ENCODE results near the gene NBEA.

The NBEA gene, protein sequence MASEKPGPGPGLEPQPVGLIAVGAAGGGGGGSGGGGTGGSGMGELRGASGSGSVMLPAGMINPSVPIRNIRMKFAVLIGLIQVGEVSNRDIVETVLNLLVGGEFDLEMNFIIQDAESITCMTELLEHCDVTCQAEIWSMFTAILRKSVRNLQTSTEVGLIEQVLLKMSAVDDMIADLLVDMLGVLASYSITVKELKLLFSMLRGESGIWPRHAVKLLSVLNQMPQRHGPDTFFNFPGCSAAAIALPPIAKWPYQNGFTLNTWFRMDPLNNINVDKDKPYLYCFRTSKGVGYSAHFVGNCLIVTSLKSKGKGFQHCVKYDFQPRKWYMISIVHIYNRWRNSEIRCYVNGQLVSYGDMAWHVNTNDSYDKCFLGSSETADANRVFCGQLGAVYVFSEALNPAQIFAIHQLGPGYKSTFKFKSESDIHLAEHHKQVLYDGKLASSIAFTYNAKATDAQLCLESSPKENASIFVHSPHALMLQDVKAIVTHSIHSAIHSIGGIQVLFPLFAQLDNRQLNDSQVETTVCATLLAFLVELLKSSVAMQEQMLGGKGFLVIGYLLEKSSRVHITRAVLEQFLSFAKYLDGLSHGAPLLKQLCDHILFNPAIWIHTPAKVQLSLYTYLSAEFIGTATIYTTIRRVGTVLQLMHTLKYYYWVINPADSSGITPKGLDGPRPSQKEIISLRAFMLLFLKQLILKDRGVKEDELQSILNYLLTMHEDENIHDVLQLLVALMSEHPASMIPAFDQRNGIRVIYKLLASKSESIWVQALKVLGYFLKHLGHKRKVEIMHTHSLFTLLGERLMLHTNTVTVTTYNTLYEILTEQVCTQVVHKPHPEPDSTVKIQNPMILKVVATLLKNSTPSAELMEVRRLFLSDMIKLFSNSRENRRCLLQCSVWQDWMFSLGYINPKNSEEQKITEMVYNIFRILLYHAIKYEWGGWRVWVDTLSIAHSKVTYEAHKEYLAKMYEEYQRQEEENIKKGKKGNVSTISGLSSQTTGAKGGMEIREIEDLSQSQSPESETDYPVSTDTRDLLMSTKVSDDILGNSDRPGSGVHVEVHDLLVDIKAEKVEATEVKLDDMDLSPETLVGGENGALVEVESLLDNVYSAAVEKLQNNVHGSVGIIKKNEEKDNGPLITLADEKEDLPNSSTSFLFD (N-terminal part only)

DNA sequence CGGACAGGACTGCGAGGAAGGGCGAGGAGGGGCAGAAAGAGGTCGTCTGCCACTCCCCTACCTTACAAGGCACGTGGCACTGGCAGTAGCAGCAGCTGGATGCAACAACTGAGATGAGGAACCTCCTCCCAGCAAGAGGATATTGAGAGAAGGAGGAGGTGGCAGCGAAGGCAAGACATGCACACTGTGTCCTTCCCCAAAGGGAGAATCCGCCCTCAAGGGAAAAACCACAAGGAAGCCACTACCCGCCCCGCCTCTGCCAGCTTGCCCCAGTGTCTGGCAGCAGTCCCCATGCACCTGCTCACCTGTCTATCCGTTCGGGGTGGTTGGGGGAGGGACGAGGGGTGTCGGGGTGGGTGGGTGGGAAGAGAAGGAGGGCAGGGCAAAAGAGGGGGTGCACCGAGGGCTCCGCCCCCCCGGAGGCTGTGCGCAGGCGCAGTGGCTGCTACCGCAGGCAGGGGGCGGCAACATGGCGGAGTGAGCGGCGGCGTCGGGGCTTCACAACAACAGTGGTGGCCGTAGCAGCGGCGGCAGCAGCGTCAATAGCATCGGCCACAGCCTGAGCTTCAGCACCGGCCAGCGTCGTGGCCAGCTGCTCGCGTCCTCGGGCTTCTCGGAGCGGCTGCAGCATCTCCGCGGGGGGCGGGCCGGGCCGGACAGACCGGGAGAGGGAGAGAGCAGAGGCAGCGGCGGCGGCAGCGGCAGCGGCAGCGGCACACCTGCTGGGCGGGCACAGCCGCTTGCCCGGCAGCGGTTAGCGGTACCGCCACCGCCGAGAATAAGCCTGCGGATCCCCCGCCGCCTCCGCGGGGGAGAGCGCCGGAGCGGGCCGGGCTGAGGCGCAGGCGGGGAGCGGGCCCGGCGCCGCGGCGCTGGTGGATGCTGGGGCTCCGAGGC lies at the start of gene NBEA:
Gene NBEA, plus strand, starts transcription at position 436 of the 897 bp plus-strand sequence. CDS start 551 bp downstream, outside the sequence.
- H3K9ac ChIP-seq (ENCODE audit: low read length) = peak within 1 kb of the TSS; percentile 52
- peaks cover 5% of the 10 kb centered on the region for H3K27me3 ChIP-seq (ENCODE audit: control insufficient read depth, insufficient read depth, low read length)
- no peak within 1 kb of the TSS for H3K27ac ChIP-seq (ENCODE audit: low read length)

DNA sequence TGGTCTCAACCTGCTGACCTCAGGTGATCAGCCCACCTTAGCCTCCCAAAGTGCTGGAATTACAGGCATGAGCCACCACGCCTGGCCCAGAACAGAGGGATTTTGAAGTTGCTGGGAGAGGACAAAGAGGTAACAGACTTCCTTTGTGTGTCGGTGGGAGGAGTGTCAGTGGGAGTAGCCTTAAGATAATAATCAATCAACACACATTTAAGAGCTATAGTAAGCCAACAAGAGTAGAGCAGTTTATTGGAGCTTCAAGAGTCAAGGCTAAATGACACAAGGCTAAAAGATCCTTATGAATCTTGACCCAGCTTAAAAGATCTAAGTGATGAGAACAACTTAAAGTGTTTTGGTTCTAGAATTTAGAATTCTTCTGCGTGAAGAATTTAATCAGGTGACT lies 47.3 kb upstream of the NBEA start:
- H3K27ac ChIP-seq (ENCODE audit: low read length) = no peak overlapping the region
- H3K36me3 ChIP-seq (ENCODE audit: control insufficient read depth, low read depth, low read length) = no peaks in the 10 kb centered on the region
- no peaks in the 10 kb centered on the region for H3K9me3 ChIP-seq (ENCODE audit: control insufficient read depth, low read depth, low read length)
- no peak overlapping the region for H3K4me3 ChIP-seq (ENCODE audit: low read length)
- H3K27me3 ChIP-seq (ENCODE audit: control insufficient read depth, insufficient read depth, low read length) = no peaks in the 10 kb centered on the region
- H3K4me1 ChIP-seq (ENCODE audit: control insufficient read depth, low read depth, low read length) = peaks cover 20% of the 10 kb centered on the region
- H3K9ac ChIP-seq (ENCODE audit: low read length) = no peak overlapping the region

More for the DNA sequence above, at the start of gene NBEA:
- H3K36me3 ChIP-seq (ENCODE audit: control insufficient read depth, low read depth, low read length) = no peaks in the 10 kb centered on the region
- peak within 1 kb of the TSS; percentile 94 for H3K4me3 ChIP-seq (ENCODE audit: low read length)
- no peaks in the 10 kb centered on the region for H3K9me3 ChIP-seq (ENCODE audit: control insufficient read depth, low read depth, low read length)
- peaks cover 44% of the 10 kb centered on the region for H3K4me1 ChIP-seq (ENCODE audit: control insufficient read depth, low read depth, low read length)

DNA sequence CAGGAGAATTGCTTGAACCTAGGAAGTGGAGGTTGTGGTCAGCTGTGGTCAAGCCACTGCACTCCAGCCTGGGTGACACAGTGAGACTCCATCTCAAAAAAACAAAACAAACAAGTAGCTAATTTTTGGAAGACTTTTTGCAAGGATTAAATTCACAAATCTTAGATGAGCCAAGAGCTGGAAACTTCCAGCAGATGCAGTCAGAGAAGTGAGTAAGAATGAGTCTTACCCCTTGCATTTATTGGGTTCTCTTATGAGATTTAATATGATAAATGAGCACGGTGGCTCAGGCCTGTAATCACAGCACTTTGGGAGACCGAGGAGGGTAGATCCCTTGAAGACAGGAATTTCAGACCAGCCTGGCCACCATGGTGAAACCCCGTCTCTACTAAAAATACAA lies 44.9 kb upstream of the NBEA start:
- no peak overlapping the region for H3K4me3 ChIP-seq (ENCODE audit: low read length)
- peaks cover 39% of the 10 kb centered on the region for H3K4me1 ChIP-seq (ENCODE audit: control insufficient read depth, low read depth, low read length)
- no peaks in the 10 kb centered on the region for H3K36me3 ChIP-seq (ENCODE audit: control insufficient read depth, low read depth, low read length)
- no peak overlapping the region for H3K27ac ChIP-seq (ENCODE audit: low read length)
- no peak overlapping the region for H3K9ac ChIP-seq (ENCODE audit: low read length)
- no peaks in the 10 kb centered on the region for H3K9me3 ChIP-seq (ENCODE audit: control insufficient read depth, low read depth, low read length)
- H3K27me3 ChIP-seq (ENCODE audit: control insufficient read depth, insufficient read depth, low read length) = no peaks in the 10 kb centered on the region

DNA sequence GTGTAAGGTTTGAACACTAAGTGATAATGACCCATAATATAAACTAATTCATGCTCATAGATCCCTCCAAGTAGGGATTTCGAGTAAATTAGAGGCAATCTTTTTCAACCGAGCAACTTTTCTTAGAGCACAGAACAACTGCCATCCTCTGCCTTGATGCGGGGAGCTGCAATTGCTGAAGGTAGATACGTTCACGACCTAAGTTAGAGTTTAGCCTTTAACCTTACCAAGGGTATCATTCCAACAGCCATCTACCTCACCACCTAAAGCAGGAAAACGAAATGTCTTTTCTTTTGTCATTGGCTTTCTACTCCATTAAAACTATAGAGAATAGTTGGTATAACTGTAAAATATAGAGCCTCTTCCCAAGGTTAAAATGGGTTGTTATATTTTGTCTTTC lies 42.2 kb upstream of the NBEA start:
- H3K36me3 ChIP-seq (ENCODE audit: control insufficient read depth, low read depth, low read length) = no peaks in the 10 kb centered on the region
- no peaks in the 10 kb centered on the region for H3K27me3 ChIP-seq (ENCODE audit: control insufficient read depth, insufficient read depth, low read length)
- H3K4me3 ChIP-seq (ENCODE audit: low read length) = peak overlapping the region; percentile 12
- peak overlapping the region; percentile 38 for H3K27ac ChIP-seq (ENCODE audit: low read length)
- no peaks in the 10 kb centered on the region for H3K9me3 ChIP-seq (ENCODE audit: control insufficient read depth, low read depth, low read length)
- peaks cover 49% of the 10 kb centered on the region for H3K4me1 ChIP-seq (ENCODE audit: control insufficient read depth, low read depth, low read length)
- H3K9ac ChIP-seq (ENCODE audit: low read length) = peak overlapping the region; percentile 34

DNA sequence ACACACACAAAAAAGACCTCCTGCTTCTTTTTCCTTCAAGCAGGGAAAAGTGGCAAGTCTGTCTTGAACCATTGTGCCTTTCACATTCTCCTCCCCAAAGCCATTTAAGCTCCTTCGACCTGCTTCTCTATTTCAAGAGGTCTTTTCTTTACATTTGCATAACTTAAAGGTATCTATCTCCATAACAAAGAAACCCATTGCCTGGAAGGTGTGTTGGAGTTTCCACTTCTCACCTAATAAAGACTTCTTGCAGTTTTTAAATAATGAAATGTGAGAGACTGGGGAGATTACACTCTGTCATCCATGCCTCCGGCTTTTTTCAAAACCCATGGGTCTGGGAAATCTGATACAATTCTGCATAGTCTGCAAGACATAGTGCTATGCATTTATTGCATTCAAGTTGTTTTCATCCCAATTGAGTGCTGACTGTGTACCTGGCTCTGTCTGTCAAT lies 41.8 kb upstream of the NBEA start:
- H3K4me3 ChIP-seq (ENCODE audit: low read length) = peak overlapping the region; percentile 18
- peak overlapping the region; percentile 73 for H3K27ac ChIP-seq (ENCODE audit: low read length)
- peaks cover 49% of the 10 kb centered on the region for H3K4me1 ChIP-seq (ENCODE audit: control insufficient read depth, low read depth, low read length)
- no peaks in the 10 kb centered on the region for H3K36me3 ChIP-seq (ENCODE audit: control insufficient read depth, low read depth, low read length)
- no peaks in the 10 kb centered on the region for H3K27me3 ChIP-seq (ENCODE audit: control insufficient read depth, insufficient read depth, low read length)
- peak overlapping the region; percentile 34 for H3K9ac ChIP-seq (ENCODE audit: low read length)
- H3K9me3 ChIP-seq (ENCODE audit: control insufficient read depth, low read depth, low read length) = no peaks in the 10 kb centered on the region

DNA sequence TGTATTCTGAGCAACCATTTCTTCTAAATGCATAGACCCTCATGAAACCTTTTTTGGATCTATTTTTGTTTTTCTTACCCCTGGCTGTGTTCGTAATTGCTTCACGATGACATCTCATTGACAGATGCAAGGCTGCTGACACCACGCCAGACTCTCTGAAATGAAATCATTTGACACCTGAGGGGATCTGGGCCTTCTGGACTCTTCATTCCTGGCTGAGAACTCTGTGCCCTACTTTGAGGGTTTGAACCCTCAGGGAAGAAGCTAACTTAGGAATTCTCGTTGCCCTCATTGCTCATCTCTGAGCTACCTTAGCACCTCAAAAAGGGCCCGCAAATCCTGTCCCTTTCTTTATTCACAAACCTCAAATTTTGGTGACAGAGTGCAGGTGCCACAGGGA lies 40.5 kb upstream of the NBEA start:
- Histone ChIP-seq H3K9me3 (ENCODE audit: control insufficient read depth, low read depth, low read length) (no peaks in the 10 kb centered on the region), H3K4me1 (ENCODE audit: control insufficient read depth, low read depth, low read length) (peaks cover 45% of the 10 kb centered on the region), H3K4me3 (ENCODE audit: low read length) (no peak overlapping the region), H3K36me3 (ENCODE audit: control insufficient read depth, low read depth, low read length) (no peaks in the 10 kb centered on the region), H3K27me3 (ENCODE audit: control insufficient read depth, insufficient read depth, low read length) (no peaks in the 10 kb centered on the region), H3K9ac (ENCODE audit: low read length) (no peak overlapping the region), H3K27ac (ENCODE audit: low read length) (no peak overlapping the region)

DNA sequence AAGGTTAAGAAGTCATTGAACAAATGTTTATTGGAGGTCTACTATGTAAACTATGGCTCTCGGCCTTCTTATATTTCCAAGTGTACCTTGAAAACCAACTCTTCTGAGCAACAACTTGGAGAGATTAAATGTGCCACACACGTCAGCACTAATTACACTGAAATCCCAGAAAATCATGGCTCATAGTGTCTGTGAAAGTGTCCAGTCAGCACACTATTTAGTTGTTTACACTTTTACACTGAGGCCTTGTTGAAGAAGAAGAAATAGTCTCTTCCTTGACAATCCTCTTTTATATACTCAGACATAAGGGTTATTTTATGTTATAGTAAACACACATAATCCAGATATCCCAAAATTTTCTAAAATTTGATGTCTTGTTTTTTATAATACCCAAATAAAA lies 30.9 kb upstream of the NBEA start:
- H3K4me3 ChIP-seq (ENCODE audit: low read length) = no peak overlapping the region
- H3K36me3 ChIP-seq (ENCODE audit: control insufficient read depth, low read depth, low read length) = no peaks in the 10 kb centered on the region
- H3K9me3 ChIP-seq (ENCODE audit: control insufficient read depth, low read depth, low read length) = no peaks in the 10 kb centered on the region
- no peak overlapping the region for H3K27ac ChIP-seq (ENCODE audit: low read length)
- H3K9ac ChIP-seq (ENCODE audit: low read length) = no peak overlapping the region
- no peaks in the 10 kb centered on the region for H3K27me3 ChIP-seq (ENCODE audit: control insufficient read depth, insufficient read depth, low read length)
- H3K4me1 ChIP-seq (ENCODE audit: control insufficient read depth, low read depth, low read length) = peaks cover 41% of the 10 kb centered on the region

DNA sequence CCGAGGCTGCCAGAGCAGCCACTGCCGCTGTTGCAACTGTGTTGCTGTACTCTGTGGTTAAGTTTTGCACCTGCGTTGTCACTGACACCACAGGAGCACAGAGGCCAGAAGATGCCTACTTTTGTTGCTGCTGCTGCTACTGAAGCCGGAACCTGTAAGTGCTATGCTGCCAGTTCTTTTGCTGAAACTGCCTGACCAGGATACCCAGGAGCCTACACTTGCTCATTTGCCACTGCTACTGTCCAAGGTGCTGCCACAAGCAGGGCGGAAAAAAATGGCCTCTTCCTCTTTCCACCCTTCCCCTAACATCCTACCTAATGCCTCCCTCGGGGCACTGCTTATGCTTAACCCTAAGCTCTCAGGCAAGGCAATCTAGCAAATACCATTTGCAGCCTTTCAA lies 29.0 kb upstream of the NBEA start:
- Histone ChIP-seq H3K27me3 (ENCODE audit: control insufficient read depth, insufficient read depth, low read length) (no peaks in the 10 kb centered on the region), H3K36me3 (ENCODE audit: control insufficient read depth, low read depth, low read length) (no peaks in the 10 kb centered on the region), H3K4me3 (ENCODE audit: low read length) (no peak overlapping the region), H3K4me1 (ENCODE audit: control insufficient read depth, low read depth, low read length) (peaks cover 57% of the 10 kb centered on the region), H3K27ac (ENCODE audit: low read length) (no peak overlapping the region), H3K9ac (ENCODE audit: low read length) (no peak overlapping the region), H3K9me3 (ENCODE audit: control insufficient read depth, low read depth, low read length) (no peaks in the 10 kb centered on the region)

DNA sequence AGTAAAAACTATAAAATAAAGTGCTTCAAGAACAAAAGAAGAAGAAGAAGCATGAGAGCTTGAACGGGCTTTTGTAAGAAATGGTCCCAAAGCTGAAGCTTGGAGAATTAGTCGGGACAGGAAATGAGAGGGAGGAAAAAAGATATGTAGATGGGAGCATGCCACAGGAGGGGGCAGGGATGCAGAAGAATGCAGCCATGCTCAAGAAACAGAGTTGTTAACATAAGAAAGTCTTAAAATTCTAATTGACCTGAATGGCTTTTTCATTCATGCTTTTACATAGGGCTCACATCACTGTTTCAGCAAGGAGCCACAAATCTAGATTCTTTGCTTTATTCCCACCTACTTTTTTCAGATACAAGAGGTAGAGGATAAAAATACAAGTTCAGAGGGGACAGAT lies 27.7 kb upstream of the NBEA start:
- Histone ChIP-seq H3K27ac (ENCODE audit: low read length) (peak overlapping the region; percentile 89), H3K4me1 (ENCODE audit: control insufficient read depth, low read depth, low read length) (peaks cover 57% of the 10 kb centered on the region), H3K9me3 (ENCODE audit: control insufficient read depth, low read depth, low read length) (no peaks in the 10 kb centered on the region), H3K4me3 (ENCODE audit: low read length) (peak overlapping the region; percentile 44), H3K36me3 (ENCODE audit: control insufficient read depth, low read depth, low read length) (no peaks in the 10 kb centered on the region), H3K9ac (ENCODE audit: low read length) (peak overlapping the region; percentile 27), H3K27me3 (ENCODE audit: control insufficient read depth, insufficient read depth, low read length) (no peaks in the 10 kb centered on the region)

DNA sequence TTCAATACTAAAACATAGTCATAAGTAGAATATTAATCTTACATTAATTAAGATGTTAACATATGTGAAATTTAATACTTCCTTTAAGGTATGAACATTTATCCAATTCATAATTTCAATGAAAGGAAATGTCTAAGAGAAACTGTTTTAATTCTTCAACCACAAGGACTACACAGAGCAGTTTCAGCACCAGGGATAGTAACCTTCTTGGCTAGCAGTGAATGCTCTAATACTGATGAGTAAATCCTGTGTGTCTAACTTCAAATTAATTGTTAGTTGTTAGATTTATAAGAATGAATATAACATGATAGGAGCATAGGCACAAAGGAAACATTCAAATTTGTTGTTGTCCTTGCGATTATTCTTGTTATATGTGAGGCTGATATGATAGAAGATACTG lies 15.6 kb upstream of the NBEA start:
- Histone ChIP-seq H3K9me3 (ENCODE audit: control insufficient read depth, low read depth, low read length) (no peaks in the 10 kb centered on the region), H3K27ac (ENCODE audit: low read length) (no peak overlapping the region), H3K36me3 (ENCODE audit: control insufficient read depth, low read depth, low read length) (no peaks in the 10 kb centered on the region), H3K4me3 (ENCODE audit: low read length) (no peak overlapping the region), H3K27me3 (ENCODE audit: control insufficient read depth, insufficient read depth, low read length) (no peaks in the 10 kb centered on the region), H3K4me1 (ENCODE audit: control insufficient read depth, low read depth, low read length) (peaks cover 3% of the 10 kb centered on the region), H3K9ac (ENCODE audit: low read length) (no peak overlapping the region)

Data from iPS-18a (cell line).